NCI-H1105 (cell line): ENCODE results near the gene NKX2-1.
"Not testable (repeated sequence)": the region's sequence is repeated elsewhere in the genome, so short reads cannot be mapped to it uniquely, and the experiment has no call there.

Experiments
- DNase-seq: peaks from one replicate; lab custom pipeline; 2025; lab: John Stamatoyannopoulos, UW

The NKX2-1 gene

DNA sequence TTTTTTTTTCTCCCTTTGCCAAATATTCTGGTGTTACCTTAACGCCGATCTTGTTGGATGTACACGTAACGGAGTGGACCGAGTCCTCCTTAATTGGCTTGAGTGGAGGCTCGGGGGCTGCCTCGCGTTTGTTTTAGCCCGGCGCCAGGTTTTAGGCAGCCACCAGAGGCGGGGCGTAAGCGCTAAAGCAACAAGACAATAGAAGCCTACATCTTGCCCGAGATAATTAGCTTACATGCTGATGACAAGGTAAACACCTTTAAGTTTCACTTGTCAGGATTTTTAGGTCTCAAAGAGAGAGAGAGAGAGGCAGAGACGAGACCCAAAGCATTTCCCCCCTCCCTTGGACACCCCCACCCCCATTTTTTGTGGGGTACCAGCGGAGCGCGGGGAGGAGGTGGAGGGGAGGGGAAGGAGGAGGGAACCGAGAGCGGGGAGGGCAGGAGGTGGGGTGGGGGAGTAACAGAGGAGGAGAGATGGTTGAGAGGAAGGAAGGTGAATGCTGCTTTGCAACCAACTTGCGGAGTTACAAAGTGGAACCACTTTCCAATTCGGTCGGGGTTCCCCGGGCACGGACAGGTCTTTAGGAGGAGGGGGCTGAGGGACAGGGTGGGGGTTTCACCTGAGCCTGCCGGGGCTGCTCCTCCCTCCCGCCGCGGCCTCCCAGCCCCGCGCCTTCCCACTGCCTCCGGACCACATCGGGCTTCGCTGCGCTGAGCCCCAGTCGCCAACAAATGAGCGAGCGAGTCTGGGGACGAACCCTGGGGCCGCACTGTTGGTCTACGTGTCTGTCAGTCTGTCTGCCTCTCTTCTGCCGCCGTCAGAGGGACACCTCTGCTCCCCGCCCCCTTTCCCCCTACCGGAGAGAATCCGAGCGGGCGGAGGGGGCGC is at the start of gene NKX2-1:
NKX2-1 (minus strand) TSS at position 802 of the 891 bp plus-strand sequence; CDS start at position 699, 103 bp downstream.
- DNase-seq, result peak; percentile 92

GRCh38 chr14:36556811-36557433 is 36.9 kb upstream of the NKX2-1 start:
- DNase-seq, result peak; percentile 63

DNA sequence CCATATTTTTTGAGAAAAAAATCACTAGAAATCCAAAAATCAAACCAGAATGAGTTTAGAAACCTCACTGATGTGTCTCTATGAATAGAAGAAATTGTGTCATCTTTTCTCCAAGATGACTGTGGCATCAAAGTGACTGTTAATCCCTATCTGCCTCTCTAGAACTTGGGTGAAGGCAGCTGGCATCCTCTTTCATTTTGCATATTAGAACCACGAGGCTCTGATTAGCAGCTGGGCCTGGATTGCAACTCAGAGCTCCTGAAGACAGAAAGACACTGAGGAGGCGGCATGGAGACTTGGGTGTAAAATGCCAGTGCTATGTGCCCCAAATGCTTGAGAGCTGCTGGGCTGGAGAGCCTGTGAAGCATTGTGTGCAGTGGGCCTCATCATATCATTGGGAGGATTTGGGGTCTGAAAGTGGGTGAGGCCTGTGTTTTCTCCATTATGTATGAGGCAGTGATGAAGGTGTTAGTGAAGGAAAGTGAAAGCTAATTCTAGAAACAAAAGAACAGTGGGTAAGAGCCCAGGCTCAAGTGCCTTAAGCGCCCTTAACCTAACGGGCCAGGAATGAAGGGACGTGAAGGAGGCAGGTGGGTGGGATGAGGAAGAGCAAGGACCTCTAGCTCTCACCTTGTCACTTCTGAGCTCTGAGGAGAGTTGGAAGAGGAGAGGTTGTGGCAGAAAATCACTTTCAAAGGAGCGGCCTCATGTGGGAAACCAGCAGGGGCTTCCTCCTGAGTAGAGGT is 36.1 kb upstream of the NKX2-1 start:
- no peak for DNase-seq

DNA sequence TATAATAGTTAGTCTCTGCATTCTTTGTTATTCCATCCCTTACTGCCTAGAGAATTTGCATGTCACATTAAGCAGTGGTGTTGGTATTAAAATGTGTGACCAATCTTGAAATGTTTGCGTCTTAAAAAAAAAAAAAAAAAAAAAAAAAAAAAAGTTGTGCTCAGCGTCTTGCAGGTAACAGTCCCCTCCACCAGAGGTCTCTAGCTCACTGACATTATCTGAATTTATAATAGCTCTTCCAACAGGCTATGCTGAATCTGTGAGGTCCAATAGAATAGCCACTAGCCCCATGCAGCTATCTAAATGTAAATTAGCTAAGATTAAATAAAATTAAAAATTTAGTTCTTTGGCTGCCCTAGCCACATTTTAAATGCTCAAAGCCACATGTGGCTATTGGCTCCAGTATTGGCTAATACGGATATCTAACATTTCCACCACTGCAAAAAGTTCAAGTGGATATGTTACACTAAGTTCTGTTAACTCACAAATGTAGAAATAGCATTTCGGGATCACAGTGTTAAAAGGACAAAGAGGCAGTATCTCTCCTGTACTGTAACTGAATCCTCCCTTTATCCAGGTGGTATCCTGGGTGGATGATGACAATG is 33.7 kb upstream of the NKX2-1 start:
- DNase-seq, result peak; percentile 64

GRCh38 chr14:36550899-36551298 is 30.9 kb upstream of the NKX2-1 start:
- DNase-seq, result no peak

GRCh38 chr14:36544280-36544679 is 24.2 kb upstream of the NKX2-1 start:
- DNase-seq, result not testable (repeated sequence)

DNA sequence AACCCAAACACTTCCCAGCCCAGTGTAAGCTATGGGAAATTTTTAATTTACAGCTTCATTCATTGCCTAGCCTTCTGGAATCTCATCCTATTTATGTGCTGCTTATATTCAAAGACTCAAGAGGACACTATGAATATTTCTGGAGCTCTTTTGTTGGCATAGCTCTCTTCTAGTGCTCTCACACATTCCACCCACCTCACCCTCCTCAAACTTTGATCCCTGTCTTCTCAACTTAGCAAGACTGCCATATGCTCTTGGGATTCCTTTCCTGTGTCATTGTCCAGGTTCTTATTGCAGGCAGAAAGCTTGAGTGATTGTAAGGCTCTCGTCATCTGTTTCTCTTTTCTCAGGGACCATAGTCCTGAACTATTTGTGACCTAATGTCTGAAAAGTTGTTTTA is 18.0 kb upstream of the NKX2-1 start:
- DNase-seq, result no peak

- DNase-seq, result no peak
These were observed 9.0 kb upstream of the NKX2-1 start for GRCh38 chr14:36529062-36529461.

DNA sequence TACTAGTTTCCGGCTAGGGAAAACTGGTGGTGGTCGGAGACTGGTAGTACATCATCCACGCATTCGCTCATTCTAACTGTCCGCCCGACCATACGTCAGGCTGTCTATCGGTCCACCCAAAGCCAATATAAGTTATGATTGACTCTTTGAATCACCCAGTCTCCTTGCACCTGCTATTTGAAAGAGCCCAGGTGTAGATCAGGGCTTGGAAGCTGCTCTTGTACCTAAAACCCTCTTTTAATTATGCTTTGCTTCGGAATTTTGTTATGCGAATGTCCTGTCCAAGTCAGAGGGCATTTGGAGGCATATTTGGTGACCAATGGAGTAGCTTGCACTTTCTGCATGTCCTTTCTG is 5.7 kb upstream of the NKX2-1 start:
- no peak for DNase-seq

DNA sequence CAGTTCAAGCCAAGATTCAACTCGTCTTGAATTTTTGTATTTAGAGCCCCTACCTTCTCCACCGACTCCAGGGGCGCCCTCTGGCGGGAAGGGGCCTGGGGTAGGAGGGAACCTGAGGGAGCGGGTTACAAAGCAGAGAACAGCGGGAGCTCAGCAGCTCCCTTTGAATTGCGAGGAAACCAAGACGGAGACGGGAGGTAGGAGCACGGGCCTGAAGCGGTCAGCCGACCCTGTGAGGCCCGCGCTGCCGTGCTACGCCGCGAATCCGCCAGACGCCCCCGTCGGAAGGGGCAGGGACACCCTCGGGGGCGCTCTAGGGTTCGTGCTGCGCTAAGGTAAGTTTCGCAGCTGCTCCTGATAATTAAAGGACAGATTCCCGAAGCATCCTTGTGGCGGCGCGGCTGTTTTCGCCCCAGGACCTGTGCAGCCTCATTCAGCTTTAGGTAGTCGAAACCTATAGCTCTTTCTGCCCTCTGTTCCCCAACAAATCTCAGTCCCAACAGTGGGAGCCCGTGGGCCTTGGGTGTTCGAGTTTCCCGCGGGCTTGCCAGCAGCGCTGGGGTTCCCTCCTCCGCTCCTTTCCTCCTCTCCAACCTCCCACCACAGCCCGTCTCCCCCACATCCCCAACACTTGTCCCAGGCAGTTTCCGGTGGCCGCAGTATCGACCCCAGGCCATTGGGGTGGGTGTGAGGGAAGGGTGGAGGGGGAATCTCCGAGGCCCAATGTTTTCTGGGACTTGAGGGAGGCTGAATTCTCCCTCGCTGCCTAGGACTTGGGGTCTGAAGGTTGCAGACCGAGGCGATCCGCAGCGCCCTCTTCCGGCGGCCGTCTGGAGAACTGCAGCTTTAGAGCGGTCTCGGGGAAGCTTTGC is 5.1 kb upstream of the NKX2-1 start:
- no peak for DNase-seq

DNA sequence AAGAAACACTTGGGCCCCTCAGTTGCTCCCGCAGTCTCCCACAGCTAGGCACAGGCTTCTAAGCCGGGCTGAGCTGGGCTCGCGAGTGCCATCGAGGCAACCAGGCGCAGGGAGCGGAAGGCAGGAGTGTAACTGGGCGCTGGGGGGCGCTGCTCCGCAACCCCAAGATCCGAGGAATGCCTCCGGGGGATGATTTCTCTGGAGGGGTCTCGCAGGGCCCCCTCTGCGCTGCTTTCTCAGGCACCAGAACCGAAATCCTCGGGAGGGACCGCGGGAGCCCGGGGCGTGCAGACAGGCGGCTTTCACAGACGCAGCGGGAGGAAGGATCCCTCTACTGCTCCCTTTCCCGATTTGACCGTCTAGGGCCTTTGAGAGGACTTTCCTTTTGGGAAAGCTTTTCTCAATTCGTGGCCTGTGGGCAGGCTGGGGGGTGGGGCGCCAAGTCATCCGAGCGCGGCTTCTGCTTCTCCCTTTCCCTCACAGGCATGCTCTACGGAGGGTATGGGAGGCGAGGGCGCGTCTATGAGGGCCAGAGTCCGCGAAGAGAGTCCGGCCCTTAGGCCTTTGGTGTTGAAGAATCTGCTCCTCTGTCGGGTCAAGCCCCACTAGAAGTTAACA is 4.3 kb upstream of the NKX2-1 start:
- no peak for DNase-seq

GRCh38 chr14:36522972-36523715 is 3.1 kb upstream of the NKX2-1 start:
- no peak for DNase-seq

DNA sequence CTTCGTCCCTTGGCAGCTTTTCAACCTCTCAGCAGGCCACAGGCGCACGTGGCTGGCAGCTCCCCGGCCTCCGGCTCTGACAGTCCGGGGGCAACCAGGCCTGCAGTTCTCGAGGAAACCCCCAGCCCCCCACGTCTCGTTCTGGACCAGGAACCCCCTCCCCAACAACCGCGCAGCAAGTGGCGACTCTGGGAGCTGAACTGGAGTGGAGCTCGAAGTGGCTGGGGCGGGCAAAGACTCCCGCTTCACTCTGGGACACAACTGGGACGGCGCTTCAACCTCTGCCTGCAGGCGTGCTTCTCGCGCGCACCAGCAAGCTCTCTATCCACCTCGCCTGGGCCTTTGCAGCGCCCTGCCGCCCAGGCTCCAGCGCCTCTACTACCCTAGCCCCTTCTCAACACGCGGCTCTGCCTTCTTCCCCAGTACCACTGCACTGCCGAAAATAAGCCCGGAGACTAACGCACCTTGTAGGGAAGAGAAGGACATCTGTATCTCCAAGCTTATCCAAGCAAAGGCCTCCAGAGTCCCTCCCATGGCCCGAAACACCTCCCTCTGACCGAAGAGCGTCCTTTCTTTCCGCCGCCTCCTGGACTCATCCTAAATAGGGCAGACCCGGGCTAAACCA is 2.4 kb upstream of the NKX2-1 start:
- no peak for DNase-seq

- DNase-seq, result no peak
These were observed 1.7 kb upstream of the NKX2-1 start for GRCh38 chr14:36521598-36522345.

- peak; percentile 70 for DNase-seq
These were observed 831 bp upstream of the NKX2-1 start for GRCh38 chr14:36520601-36521525.

- no peak for DNase-seq
These were observed 1.2 kb downstream of the NKX2-1 start for GRCh38 chr14:36518586-36519430.

- DNase-seq, result no peak
These were observed 1.9 kb downstream of the NKX2-1 start for GRCh38 chr14:36518031-36518585.
